Adrenal gland (tissue), 12 donors: Measurements from ENCODE around the gene TLE3. TPM values are rescaled to one million over a fixed set of nuclear protein-coding genes. Genes with fewer than 3 reads are reported as not detected.
"Not testable (repeated sequence)": the region's sequence is repeated elsewhere in the genome, so short reads cannot be mapped to it uniquely, and the experiment has no call there.

Experiments
- DNase-seq, 7 donors: peaks; one replicate each; pipeline ENCODE4 v3.0.0-alpha.2; 2019 to 2020
- H3K27ac ChIP-seq, 5 donors: fragments of 200-600 bp; sonication (generic) in 4 of 5; 1 replicate in 3 of 5; 2 replicates in 2 of 5; pipeline versions ENCODE4 v1.5.1 to v1.8.0; 2016 to 2020; ENCODE audit warnings: mild to moderate bottlenecking in 1 of 5
- H3K27me3 ChIP-seq: fragments of 200-600 bp; 2 replicates; pipeline ENCODE4 v1.8.0; 2021
- H3K36me3 ChIP-seq, 2 donors: fragments of 200-600 bp; replicated peaks in 1 of 2; 1 replicate in 1 of 2; 2 replicates in 1 of 2; pipeline versions ENCODE4 v1.5.1 to v1.8.0; 2018 to 2022
- H3K4me1 ChIP-seq, 2 donors: fragments of 200-600 bp; replicated peaks in 1 of 2; 1 replicate in 1 of 2; 2 replicates in 1 of 2; pipeline versions ENCODE4 v1.5.1 to v1.8.0; 2018 to 2021
- H3K4me3 ChIP-seq, 4 donors: fragments of 200-600 bp; sonication (generic) in 3 of 4; one replicate each; pipeline ENCODE4 v1.5.1; 2016 to 2018
- H3K9me3 ChIP-seq, 3 donors: fragments of 200-600 bp; sonication (generic) in 1 of 3; replicated peaks in 1 of 3; 1 replicate in 2 of 3; 2 replicates in 1 of 3; pipeline versions ENCODE4 v1.5.1 to v1.8.0; 2016 to 2021
- CTCF ChIP-seq, 6 experiments: fragments of 450-650 bp in 4 of 6; fragments of 200-600 bp in 2 of 6; sonication (generic) in 1 of 6; IDR thresholded peaks; 1 replicate in 5 of 6; 2 replicates in 1 of 6; pipeline versions ENCODE4 v1.5.1 to v1.8.0; 2016 to 2021; ENCODE audit warnings: antibody characterized with exemption in 6 of 6, mild to moderate bottlenecking in 2 of 6, moderate library complexity in 1 of 6
- POLR2A ChIP-seq, 2 donors: fragments of 450-650 bp; IDR thresholded peaks; one replicate each; pipeline ENCODE4 v1.6.1; 2017; ENCODE audit warnings: antibody characterized with exemption in 2 of 2, mild to moderate bottlenecking in 2 of 2, moderate library complexity in 1 of 2
- WGBS, 4 donors: extraction: QIAGEN DNeasy Blood & Tissue Kit in 2 of 4; methylation state at CpG; one replicate each; pipeline versions ENCODE4 v1.1.5 to v1.1.7; 2013 to 2017; 5-methylcytosine and 5-hydroxymethylcytosine counted together
- intact Hi-C, 2 donors: fragments of 100-400 bp; cut with DNase I; formaldehyde crosslinking; loops; one replicate each; pipeline versions ENCODE4 v1.14.1 to v1.15.0; 2022 to 2023
- polyA plus RNA-seq, 3 donors: library from polyadenylated mRNA; stranded (reverse); fragments of 200-250 nt in 2 of 3; fragments of 350-450 nt in 1 of 3; fragmentation: Illumina TruSeq in 1 of 3; extraction: RNeasy Lipid Tissue Mini Kit (QIAGEN cat#74804) in 1 of 3; gene quantifications; one replicate each; pipeline ENCODE4 v1.2.3, GENCODE V29; 2013 to 2014
- total RNA-seq, 9 donors: library from RNA; depleted of rRNA in 4 of 9; stranded (reverse); fragments of >200 nt in 4 of 9; fragments of 120-200 nt in 1 of 9; fragmentation: NEBNext Ultra II Directional in 1 of 9; extraction: Animal tissue kit (Norgen Biotek cat#: 25700) in 1 of 9; gene quantifications; one replicate each; pipeline versions ENCODE4 v1.1.0 to v1.2.4, GENCODE V29; 2013 to 2023
- donor health status: healthy with polysubstance abuse.
- donor health status: Bipolar disorder and iron deficiency.
- donor health status: DM: yes; HTN: yes; CAD: no.
- donor health status: DM: no; HTN: no; CAD: no.
- donor health status: DM: no; HTN: no; CAD: no.
- donor health status: DM: yes; HTN: yes; CAD: no.

TLE3 gene
- total and polyA plus RNA-seq, 12 donors = 1.6 to 73.3 (median 28.1) TPM

GRCh38 chr15:70116317-70116716 is 18.6 kb upstream of the TLE3 start:
- H3K4me1 ChIP-seq = peaks cover 11 to 17% of the 10 kb centered on the region in 2 donors
- DNase-seq = no peak
- TF ChIP-seq POLR2A (IDR thresholded peaks at IDR 0.05) (no peak), CTCF (IDR thresholded peaks at IDR 0.05) (no peak)
- no peak overlapping the region for H3K4me3 ChIP-seq
- intact Hi-C loops = no loop called here
- H3K9me3 ChIP-seq = no peaks in the 10 kb centered on the region
- no peaks in the 10 kb centered on the region for H3K27me3 ChIP-seq
- no peak overlapping the region for H3K27ac ChIP-seq
- WGBS, 4 donors = 64 to 82% (median 74%) methylated on average over 3 of the region's 3 CpGs
- H3K36me3 ChIP-seq = no peaks in the 10 kb centered on the region

- Histone ChIP-seq H3K4me1 (peaks cover 8 to 16% of the 10 kb centered on the region in 2 donors), H3K27me3 (no peaks in the 10 kb centered on the region), H3K27ac (no peak overlapping the region), H3K4me3 (no peak overlapping the region), H3K36me3 (no peaks in the 10 kb centered on the region), H3K9me3 (no peaks in the 10 kb centered on the region)
- intact Hi-C loops = no loop called here
- 72 to 88% (median 81%) methylated on average over 3 of the region's 3 CpGs for WGBS, 4 donors
- TF ChIP-seq CTCF (IDR thresholded peaks at IDR 0.05) (no peak), POLR2A (IDR thresholded peaks at IDR 0.05) (no peak)
- DNase-seq = no peak
These were observed 16.5 kb upstream of the TLE3 start for GRCh38 chr15:70114221-70114620.

GRCh38 chr15:70113304-70113700 is 15.6 kb upstream of the TLE3 start:
- H3K27me3 ChIP-seq = no peaks in the 10 kb centered on the region
- H3K9me3 ChIP-seq = no peaks in the 10 kb centered on the region
- WGBS, 4 donors = 58 to 68% (median 63%) methylated on average over 5 to 7 of the region's 7 CpGs
- DNase-seq = peak; percentile 36 to 78 (median 69)
- no peaks in the 10 kb centered on the region for H3K36me3 ChIP-seq
- intact Hi-C loops = no loop called here
- TF ChIP-seq CTCF (IDR thresholded peaks at IDR 0.05) (no peak), POLR2A (IDR thresholded peaks at IDR 0.05) (no peak)
- peak overlapping the region in 1 of 5 donors; percentile 38 for H3K27ac ChIP-seq
- peaks cover 8 to 16% of the 10 kb centered on the region in 2 donors for H3K4me1 ChIP-seq
- no peak overlapping the region for H3K4me3 ChIP-seq

- H3K4me3 ChIP-seq, H3K36me3 ChIP-seq, H3K27ac ChIP-seq, H3K9me3 ChIP-seq, H3K27me3 ChIP-seq, DNase-seq, intact Hi-C loops: not testable (repeated sequence)
- H3K4me1 ChIP-seq = peaks cover 8 to 16% of the 10 kb centered on the region in 2 donors
- 68 to 80% (median 75%) methylated on average over 6 to 7 of the region's 9 CpGs for WGBS, 4 donors
These were observed 15.0 kb upstream of the TLE3 start for GRCh38 chr15:70112572-70113303.

- intact Hi-C loops = no loop called here
- H3K9me3 ChIP-seq = no peaks in the 10 kb centered on the region
- DNase-seq = no peak
- no peaks in the 10 kb centered on the region for H3K36me3 ChIP-seq
- WGBS, 4 donors = 21 to 31% (median 22%) methylated on average over 3 to 4 of the region's 4 CpGs
- TF ChIP-seq POLR2A (IDR thresholded peaks at IDR 0.05) (no peak), CTCF (IDR thresholded peaks at IDR 0.05) (no peak)
- H3K4me1 ChIP-seq = peaks cover 8 to 16% of the 10 kb centered on the region in 2 donors
- peak overlapping the region; percentile 48 to 93 (median 71) for H3K27ac ChIP-seq
- no peak overlapping the region for H3K4me3 ChIP-seq
- no peaks in the 10 kb centered on the region for H3K27me3 ChIP-seq
These were observed 14.3 kb upstream of the TLE3 start for GRCh38 chr15:70112074-70112395.
